ENCODE data around the gene SMC6. TPM values are rescaled to one million over a fixed set of nuclear protein-coding genes. Genes with fewer than 3 reads are reported as not detected.

SMC6 gene
- total and polyA plus RNA-seq, 2 experiments from 2014 or later, result 53.4 to 59.8 TPM

GRCh38 chr2:17620280-17620679 lies 133.3 kb downstream of the SMC6 start (continued):
- TF ChIP-seq ETS1 (IDR thresholded peaks at IDR 0.05) (no peak), REST (IDR thresholded peaks at IDR 0.05; ENCODE audit: unreplicated experiment) (no peak)

- no peaks in the 10 kb centered on the region for H3F3A ChIP-seq (replicated peaks; ENCODE audit: low read depth)
- H3K79me2 ChIP-seq (replicated peaks; ENCODE audit: insufficient read depth), result peaks cover 6% of the 10 kb centered on the region; the same call in 1 of the 2 replicates
- H3K36me3 ChIP-seq (ENCODE audit: insufficient read depth), result no peaks in the 10 kb centered on the region
- H3K4me3 ChIP-seq, result no peak overlapping the region
- Mint-ChIP-seq H3K9me3 (no peaks in the 10 kb centered on the region), H3K4me3 (no peak overlapping the region), H3K4me1 (peaks cover 47% of the 10 kb centered on the region), H3K27me3 (ENCODE audit: insufficient read depth, low read depth, poor library complexity) (peaks cover 3% of the 10 kb centered on the region), H3K27ac (no peak overlapping the region), H3K36me3 (ENCODE audit: low read depth) (peaks cover 25% of the 10 kb centered on the region)
- H2AFZ ChIP-seq, result no peak overlapping the region
- H3K27me3 ChIP-seq (ENCODE audit: insufficient read depth), result no peaks in the 10 kb centered on the region
- H3K4me1 ChIP-seq (ENCODE audit: insufficient read depth), result peaks cover 44% of the 10 kb centered on the region
- H3K9me2 ChIP-seq (ENCODE audit: insufficient read depth), result no peaks in the 10 kb centered on the region
- DNase-seq (ENCODE audit: low spot score) (no peak), ATAC-seq (no peak)
- no peak overlapping the region for H3K4me2 ChIP-seq
- H3K27ac ChIP-seq (ENCODE audit: low read depth), result no peak overlapping the region
- peaks cover 8% of the 10 kb centered on the region; the same call in 1 of the 2 replicates for H4K20me1 ChIP-seq (replicated peaks; ENCODE audit: insufficient read depth)
- TF ChIP-seq ZNF114 (CRISPR knock-in tag; IDR thresholded peaks at IDR 0.05) (no peak), CTCF (conservative IDR thresholded peaks at IDR 0.05; ENCODE audit: low read depth in 2 of 2) (no peak), EZH2phosphoT487 (IDR thresholded peaks at IDR 0.05; ENCODE audit: unreplicated experiment) (no peak), JUNB (IDR thresholded peaks at IDR 0.05; ENCODE audit: unreplicated experiment) (no peak), ZNF331 (CRISPR knock-in tag; IDR thresholded peaks at IDR 0.05; ENCODE audit: low read depth) (no peak), STAT1 (IDR thresholded peaks at IDR 0.05; ENCODE audit: unreplicated experiment) (no peak), NANOG (IDR thresholded peaks at IDR 0.05; ENCODE audit: borderline replicate concordance) (no peak), ZNF462 (CRISPR knock-in tag; IDR thresholded peaks at IDR 0.05) (no peak), ETS1 (IDR thresholded peaks at IDR 0.05) (no peak)
Observed at GRCh38 chr2:17617955-17618354, 135.7 kb downstream of the SMC6 start.
